Suprapubic skin (tissue), 4 donors: ENCODE data around the gene PCSK9. TPM values are rescaled to one million over a fixed set of nuclear protein-coding genes. Genes with fewer than 3 reads are reported as not detected.

ENCODE experiments used
- DNase-seq, 2 donors: peaks; one replicate each; pipeline ENCODE4 v3.0.0-alpha.2; 2019; ENCODE audit warnings: low spot score in 2 of 2
- H3K27ac ChIP-seq: fragments of 200-600 bp; sonication (generic); one replicate; pipeline ENCODE4 v1.5.1; 2019
- H3K27me3 ChIP-seq: fragments of 200-600 bp; sonication (generic); one replicate; pipeline ENCODE4 v1.5.1; 2019
- H3K36me3 ChIP-seq: fragments of 200-600 bp; sonication (generic); one replicate; pipeline ENCODE4 v1.5.1; 2019
- H3K4me1 ChIP-seq: fragments of 200-600 bp; sonication (generic); one replicate; pipeline ENCODE4 v1.5.1; 2019
- H3K4me3 ChIP-seq: fragments of 200-600 bp; sonication (generic); one replicate; pipeline ENCODE4 v1.5.1; 2019; ENCODE audit warnings: mild to moderate bottlenecking
- H3K9me3 ChIP-seq: fragments of 200-600 bp; sonication (generic); one replicate; pipeline ENCODE4 v1.5.1; 2019
- CTCF ChIP-seq, 2 donors: fragments of 200-600 bp in 1 of 2; fragments of 450-650 bp in 1 of 2; sonication (generic) in 1 of 2; IDR thresholded peaks; one replicate each; pipeline ENCODE4 v1.5.1; 2016 to 2019; ENCODE audit warnings: antibody characterized with exemption in 2 of 2, mild to moderate bottlenecking in 1 of 2, moderate library complexity in 1 of 2
- EP300 ChIP-seq: sonication (generic); formaldehyde crosslinking; IDR thresholded peaks from one replicate; pipeline ENCODE4 v1.6.1; 2017; ENCODE audit warnings: antibody characterized with exemption
- POLR2A ChIP-seq, 2 donors: fragments of 450-650 bp; IDR thresholded peaks; one replicate each; pipeline ENCODE4 v1.6.1; 2017; ENCODE audit warnings: antibody characterized with exemption in 2 of 2, mild to moderate bottlenecking in 2 of 2, moderate library complexity in 2 of 2
- POLR2AphosphoS5 ChIP-seq, 3 donors: sonication (generic); formaldehyde crosslinking; IDR thresholded peaks; one replicate each; pipeline ENCODE4 v1.6.1; 2017; ENCODE audit warnings: antibody characterized with exemption in 3 of 3
- WGBS: methylation state at CpG from one replicate; pipeline ENCODE4 v1.1.5; 2018; 5-methylcytosine and 5-hydroxymethylcytosine counted together
- total RNA-seq, 4 donors: library from RNA; depleted of rRNA; stranded (reverse); fragments of >200 nt; gene quantifications; one replicate each; pipeline ENCODE4 v1.1.0, GENCODE V29; 2016

The PCSK9 gene
- total RNA-seq, 4 donors from 2014 or later: 0.24 to 1.5 (median 0.36) TPM

GRCh38 chr1:55007625-55008024 is 31.7 kb upstream of the PCSK9 start:
- H3K4me1 ChIP-seq: no peaks in the 10 kb centered on the region
- no peaks in the 10 kb centered on the region for H3K27me3 ChIP-seq
- TF ChIP-seq EP300 (no peak), CTCF (IDR thresholded peaks at IDR 0.05) (no peak), POLR2AphosphoS5 (IDR thresholded peaks at IDR 0.05) (no peak), POLR2A (IDR thresholded peaks at IDR 0.05) (no peak)
- no peak for DNase-seq
- no peak overlapping the region for H3K27ac ChIP-seq
- no peaks in the 10 kb centered on the region for H3K36me3 ChIP-seq
- no peaks in the 10 kb centered on the region for H3K9me3 ChIP-seq
- H3K4me3 ChIP-seq: no peak overlapping the region
- 91% methylated on average over 3 of the region's 3 CpGs for WGBS

- no peak for DNase-seq
- H3K9me3 ChIP-seq: no peaks in the 10 kb centered on the region
- H3K4me1 ChIP-seq: no peaks in the 10 kb centered on the region
- no peak overlapping the region for H3K27ac ChIP-seq
- WGBS: 89% methylated on average over 6 of the region's 9 CpGs
- H3K4me3 ChIP-seq: no peak overlapping the region
- TF ChIP-seq POLR2A (IDR thresholded peaks at IDR 0.05) (no peak), EP300 (no peak), POLR2AphosphoS5 (IDR thresholded peaks at IDR 0.05) (no peak), CTCF (IDR thresholded peaks at IDR 0.05) (no peak)
- H3K36me3 ChIP-seq: no peaks in the 10 kb centered on the region
- H3K27me3 ChIP-seq: peaks cover 10% of the 10 kb centered on the region
Observed at GRCh38 chr1:55010194-55010886, 29.0 kb upstream of the PCSK9 start.

GRCh38 chr1:55010887-55011217 is 28.5 kb upstream of the PCSK9 start:
- peaks cover 10% of the 10 kb centered on the region for H3K27me3 ChIP-seq
- TF ChIP-seq EP300 (no peak), POLR2AphosphoS5 (IDR thresholded peaks at IDR 0.05) (no peak), POLR2A (IDR thresholded peaks at IDR 0.05) (no peak), CTCF (IDR thresholded peaks at IDR 0.05) (no peak)
- H3K36me3 ChIP-seq: no peaks in the 10 kb centered on the region
- H3K27ac ChIP-seq: no peak overlapping the region
- DNase-seq: no peak
- H3K4me3 ChIP-seq: no peak overlapping the region
- 90% methylated on average over 4 of the region's 7 CpGs for WGBS
- H3K9me3 ChIP-seq: no peaks in the 10 kb centered on the region
- H3K4me1 ChIP-seq: no peaks in the 10 kb centered on the region

GRCh38 chr1:55012661-55013060 is 26.7 kb upstream of the PCSK9 start:
- Histone ChIP-seq H3K9me3 (no peaks in the 10 kb centered on the region), H3K27me3 (peaks cover 10% of the 10 kb centered on the region), H3K36me3 (no peaks in the 10 kb centered on the region), H3K4me1 (no peaks in the 10 kb centered on the region), H3K27ac (no peak overlapping the region), H3K4me3 (no peak overlapping the region)
- TF ChIP-seq CTCF (IDR thresholded peaks at IDR 0.05) (no peak), POLR2A (IDR thresholded peaks at IDR 0.05) (no peak), EP300 (no peak), POLR2AphosphoS5 (IDR thresholded peaks at IDR 0.05) (no peak)
- 80% methylated on average over 1 of the region's 1 CpG for WGBS
- no peak for DNase-seq

- Histone ChIP-seq H3K27ac (no peak overlapping the region), H3K27me3 (peaks cover 13% of the 10 kb centered on the region), H3K36me3 (no peaks in the 10 kb centered on the region), H3K4me1 (no peaks in the 10 kb centered on the region), H3K9me3 (no peaks in the 10 kb centered on the region), H3K4me3 (no peak overlapping the region)
- DNase-seq: no peak
- TF ChIP-seq CTCF (IDR thresholded peaks at IDR 0.05) (no peak), EP300 (no peak), POLR2A (IDR thresholded peaks at IDR 0.05) (no peak), POLR2AphosphoS5 (IDR thresholded peaks at IDR 0.05) (no peak)
- 83% methylated on average over 4 of the region's 5 CpGs for WGBS
Observed at GRCh38 chr1:55015123-55015522, 24.2 kb upstream of the PCSK9 start.
